HepG2 (cell line): ENCODE results near the gene GJE1. TPM values are rescaled to one million over a fixed set of nuclear protein-coding genes. Genes with fewer than 3 reads are reported as not detected.

ENCODE experiments used
- ATAC-seq: fragments of 200-7000 bp; cut with Tn5 transposase; 3 replicates; pipeline ENCODE4 v1.9.1; 2020; ENCODE audit warnings: mild to moderate bottlenecking, moderate library complexity
- BruUV-seq: library from RNA; stranded (reverse); fragments of 400-500 nt; replicated peaks from 2 replicates; lab custom pipeline; 2021; lab: Mats Ljungman, UMichigan
- CTCF ChIA-PET: fragments of 300-600 bp; formaldehyde crosslinking; extraction: SDS; loops from one replicate; lab custom pipeline; 2021; ENCODE audit warnings: low total read pairs, inconsistent platforms, low intra/inter-chr PET ratio; lab: Yijun Ruan, JAX
- POLR2A ChIA-PET: fragments of 350-600 bp; sonication (Branson Sonifier 250); formaldehyde crosslinking; loops from one replicate; lab custom pipeline; 2020; ENCODE audit warnings: antibody characterized with exemption, inconsistent platforms; lab: Yijun Ruan, JAX
- DNase-seq: peaks from one replicate; pipeline ENCODE4 v3.0.0-alpha.2; 2015; ENCODE audit warnings: low spot score
- FAIRE-seq: peaks from 3 replicates; lab custom pipeline; 2011; peaks lifted over from hg19 to GRCh38; lab: Jason Lieb, UNC
- H2AFZ ChIP-seq: one replicate; pipeline ENCODE4 v1.6.1; 2011; ENCODE audit warnings: low read length, inconsistent platforms
- H3K27ac ChIP-seq: fragments of 300-600 bp; 3 replicates; pipeline ENCODE4 v1.8.0; 2011; ENCODE audit warnings: mixed run types, mild to moderate bottlenecking, mixed read lengths, low read length, inconsistent platforms; ENCODE audit not compliant: insufficient read depth; ENCODE audit errors: extremely low read length
- H3K27me3 ChIP-seq, 2 experiments: fragments of 200-600 bp in 1 of 2; 2 replicates in 1 of 2; 3 replicates in 1 of 2; pipeline versions ENCODE4 v1.6.0 to v1.8.0; 2011; ENCODE audit warnings: low read length in 2 of 2, mild to moderate bottlenecking in 2 of 2, moderate library complexity in 2 of 2, inconsistent platforms in 1 of 2; ENCODE audit not compliant: insufficient read depth in 2 of 2, control insufficient read depth in 1 of 2
- H3K36me3 ChIP-seq, 2 experiments: fragments of 200-600 bp in 1 of 2; replicated peaks in 1 of 2; 2 replicates in 1 of 2; 3 replicates in 1 of 2; pipeline versions ENCODE4 v1.5.1 to v1.8.0; 2011; ENCODE audit warnings: low read length in 2 of 2, inconsistent platforms in 1 of 2; ENCODE audit not compliant: insufficient read depth in 2 of 2, control insufficient read depth in 1 of 2
- H3K4me1 ChIP-seq: 2 replicates; pipeline ENCODE4 v1.5.1; 2012; ENCODE audit warnings: low read length, inconsistent platforms; ENCODE audit not compliant: insufficient read depth
- H3K4me2 ChIP-seq: 2 replicates; pipeline ENCODE4 v1.6.0; 2011; ENCODE audit warnings: low read depth, low read length, inconsistent platforms
- H3K4me3 ChIP-seq, 3 experiments: fragments of 200-600 bp in 1 of 3; sonication (generic), shearing (Covaris generic) in 1 of 3; replicated peaks in 1 of 3; 2 replicates each; pipeline ENCODE4 v1.5.1; 2011 to 2016; ENCODE audit warnings: low read length in 3 of 3, inconsistent platforms in 2 of 3, low read depth in 2 of 3, mild to moderate bottlenecking in 2 of 3, control low read depth in 1 of 3, mixed read lengths in 1 of 3; ENCODE audit not compliant: insufficient read depth in 1 of 3
- H3K79me2 ChIP-seq: one replicate; pipeline ENCODE4 v1.6.1; 2011; ENCODE audit warnings: low read length, inconsistent platforms; ENCODE audit not compliant: insufficient read depth
- H3K9ac ChIP-seq: 2 replicates; pipeline ENCODE4 v1.6.0; 2011; ENCODE audit warnings: mild to moderate bottlenecking, low read depth, low read length, inconsistent platforms; ENCODE audit not compliant: insufficient read depth
- H3K9me3 ChIP-seq: 2 replicates; pipeline ENCODE4 v1.5.1; 2012; ENCODE audit warnings: mild to moderate bottlenecking, low read length
- H4K20me1 ChIP-seq: 2 replicates; pipeline ENCODE4 v1.6.0; 2011; ENCODE audit warnings: inconsistent platforms, mild to moderate bottlenecking, low read length, moderate library complexity; ENCODE audit not compliant: insufficient read depth
- ARID3A ChIP-seq: IDR thresholded peaks from 2 replicates; pipeline ENCODE4 v1.6.1; 2012; ENCODE audit warnings: low read depth, low read length, improper control_type of control experiment
- HDAC6 ChIP-seq: fragments of 200-600 bp; sonication (generic); IDR thresholded peaks from 2 replicates; pipeline ENCODE4 v1.7.0; 2017; ENCODE audit warnings: mild to moderate bottlenecking, antibody characterized with exemption, low read length, low read depth
- MAFK ChIP-seq, 2 experiments: IDR thresholded peaks in 1 of 2; conservative IDR thresholded peaks in 1 of 2; 2 replicates each; pipeline ENCODE4 v1.6.1; 2011; ENCODE audit warnings: improper control_type of control experiment in 2 of 2, low read length in 2 of 2
- MAZ ChIP-seq, 2 experiments: sonication (generic) in 1 of 2; formaldehyde crosslinking in 1 of 2; IDR thresholded peaks; 2 replicates each; pipeline versions ENCODE4 v1.5.0 to v1.6.1; 2012 to 2020; ENCODE audit warnings: low read depth in 2 of 2, mild to moderate bottlenecking in 2 of 2, borderline replicate concordance in 1 of 2, improper control_type of control experiment in 1 of 2, low read length in 1 of 2, missing genetic modification reagents in 1 of 2, moderate library complexity in 1 of 2
- MLXIP ChIP-seq: sonication (generic); formaldehyde crosslinking; IDR thresholded peaks from 2 replicates; pipeline ENCODE4 v1.9.0; 2021; ENCODE audit warnings: missing genetic modification reagents, borderline replicate concordance
- in situ Hi-C: cut with HindIII; loops from 2 replicates; pipeline ENCODE4 v1.10.0; 2017; ENCODE audit warnings: low pct_unique_long_range_greater_than_20kb; ENCODE audit not compliant: extremely low pct_ligation_motif_present
- intact Hi-C: fragments of 100-400 bp; cut with micrococcal nuclease; formaldehyde crosslinking; loops from one replicate; pipeline ENCODE4 v1.10.0; 2022; ENCODE audit not compliant: unreplicated experiment
- polyA plus RNA-seq, 8 experiments: library from polyadenylated mRNA; depleted of rRNA in 3 of 8; stranded (reverse) in 7 of 8; unstranded in 1 of 8; fragments of >200 nt; fragmentation: Illumina TruSeq in 4 of 8; extraction: Trizol in 4 of 8; gene quantifications; 2 replicates each; pipeline versions ENCODE4 v1.2.1 to v1.2.3, GENCODE V29; 2011 to 2016; ENCODE audit warnings: low read depth in 4 of 8, missing spikeins in 1 of 8, mixed read lengths in 1 of 8; ENCODE audit not compliant: insufficient read depth in 1 of 8
- total RNA-seq, 5 experiments: library from RNA; depleted of rRNA; stranded (reverse); fragments of >200 nt; fragmentation: Illumina TruSeq; extraction: Trizol; gene quantifications; 2 replicates each; pipeline ENCODE4 v1.2.3, GENCODE V29; 2016; ENCODE audit warnings: low read depth in 1 of 5

Gene GJE1
- total and polyA plus RNA-seq, 2 of the 13 experiments (the other 11 are each of a cell fraction or from before 2014, with no cell fraction given) = not detected

- intact Hi-C loops (no loop called here), in situ Hi-C loops (no loop called here)
- no peak overlapping the region for H3K4me3 ChIP-seq
- H3K79me2 ChIP-seq = no peaks in the 10 kb centered on the region
- FAIRE-seq (no peak), ATAC-seq (peak; percentile 25; the same call in 1 of the 3 replicates), DNase-seq (no peak)
- H3K36me3 ChIP-seq = peaks cover 16 to 61% of the 10 kb centered on the region in 2 experiments
- no peaks in the 10 kb centered on the region for H3K9me3 ChIP-seq
- H3K4me1 ChIP-seq = peaks cover 17% of the 10 kb centered on the region
- no peaks in the 10 kb centered on the region for H4K20me1 ChIP-seq
- BruUV-seq = no TSS peak
- H2AFZ ChIP-seq = no peak overlapping the region
- H3K9ac ChIP-seq = no peak overlapping the region
- no peaks in the 10 kb centered on the region for H3K27me3 ChIP-seq
- H3K4me2 ChIP-seq = no peak overlapping the region
- TF ChIP-seq MLXIP = no peak
- TF ChIP-seq MAZ (IDR thresholded peaks at IDR 0.05; ENCODE audit: borderline replicate concordance, low read depth, low read length) = no peak
- TF ChIP-seq MAZ (CRISPR knock-in tag; IDR thresholded peaks at IDR 0.05; ENCODE audit: low read depth) = no peak
- no peak for TF ChIP-seq HDAC6
- TF ChIP-seq ARID3A = peak; percentile 33; the same call in 1 of the 2 replicates
- TF ChIP-seq MAFK (conservative IDR thresholded peaks at IDR 0.05 in 1 of 2, IDR thresholded peaks at IDR 0.05 in 1 of 2; ENCODE audit: low read length in 2 of 2) = peak in 1 of 2 experiments; percentile 21; a peak in 1 of 4 replicates
- H3K27ac ChIP-seq = no peak overlapping the region
- ChIA-PET POLR2A (no interaction called here), CTCF (no interaction called here)
Observed at GRCh38 chr6:142171351-142171750, 38.6 kb downstream of the GJE1 start.
